ENCODE measurements around the gene GPER1. TPM values are rescaled to one million over a fixed set of nuclear protein-coding genes. Genes with fewer than 3 reads are reported as not detected.

Gene GPER1
- total RNA-seq, 1 experiment from 2014 or later: 2.3 TPM

- no peak for DNase-seq (ENCODE audit: extremely low read depth, low read depth)
These were observed 34.0 kb upstream of the GPER1 start for GRCh38 chr7:1053816-1054370.

DNA sequence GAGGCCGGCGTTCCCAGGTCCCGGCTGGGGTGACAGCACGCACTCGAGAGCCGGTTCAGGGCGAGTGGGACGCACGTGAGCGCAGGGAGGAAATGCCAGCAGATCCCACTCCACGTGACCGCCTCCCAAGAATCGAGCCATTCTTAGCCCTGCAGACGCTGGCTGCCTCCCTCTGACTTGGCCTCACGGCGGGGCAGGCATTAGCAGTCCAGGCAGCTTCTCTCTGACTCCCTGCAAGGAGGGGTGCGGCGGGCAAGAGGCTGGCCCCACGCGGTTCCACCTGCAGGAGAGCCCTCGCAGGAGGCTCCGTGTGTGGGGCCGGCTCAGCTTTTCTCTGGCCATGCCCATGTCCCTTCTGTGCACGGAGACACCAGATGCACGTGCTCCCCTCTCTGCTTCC lies 33.5 kb upstream of the GPER1 start:
- DNase-seq (ENCODE audit: extremely low read depth, low read depth): no peak

GRCh38 chr7:1054861-1055450 lies 33.0 kb upstream of the GPER1 start:
- no peak for DNase-seq (ENCODE audit: extremely low read depth, low read depth)

DNA sequence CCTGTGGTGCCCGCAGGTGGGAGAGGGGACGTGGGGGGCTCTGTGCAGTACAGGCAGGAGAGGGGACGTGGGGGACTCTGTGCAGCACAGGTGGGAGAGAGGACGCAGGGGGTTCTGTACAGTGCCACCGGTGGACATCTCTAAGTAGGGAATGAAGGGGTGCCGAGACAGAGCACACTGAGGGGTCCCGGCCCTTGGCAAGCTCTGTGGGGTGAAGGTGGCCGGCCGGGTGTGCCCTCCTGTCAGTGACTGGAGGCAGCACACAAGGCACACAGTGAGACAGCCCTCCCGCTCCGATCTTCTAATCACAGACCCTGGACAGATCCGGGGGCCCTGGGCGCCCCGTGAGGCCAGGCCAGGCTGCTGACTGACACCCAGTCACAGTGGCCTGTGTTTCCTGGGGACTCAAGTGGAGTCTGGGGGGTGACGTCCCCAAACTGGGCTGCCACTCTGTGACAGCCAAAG lies 32.4 kb upstream of the GPER1 start:
- no peak for DNase-seq (ENCODE audit: extremely low read depth, low read depth)

- DNase-seq (ENCODE audit: extremely low read depth, low read depth): no peak
These were observed 31.7 kb upstream of the GPER1 start for GRCh38 chr7:1055956-1056784.

DNA sequence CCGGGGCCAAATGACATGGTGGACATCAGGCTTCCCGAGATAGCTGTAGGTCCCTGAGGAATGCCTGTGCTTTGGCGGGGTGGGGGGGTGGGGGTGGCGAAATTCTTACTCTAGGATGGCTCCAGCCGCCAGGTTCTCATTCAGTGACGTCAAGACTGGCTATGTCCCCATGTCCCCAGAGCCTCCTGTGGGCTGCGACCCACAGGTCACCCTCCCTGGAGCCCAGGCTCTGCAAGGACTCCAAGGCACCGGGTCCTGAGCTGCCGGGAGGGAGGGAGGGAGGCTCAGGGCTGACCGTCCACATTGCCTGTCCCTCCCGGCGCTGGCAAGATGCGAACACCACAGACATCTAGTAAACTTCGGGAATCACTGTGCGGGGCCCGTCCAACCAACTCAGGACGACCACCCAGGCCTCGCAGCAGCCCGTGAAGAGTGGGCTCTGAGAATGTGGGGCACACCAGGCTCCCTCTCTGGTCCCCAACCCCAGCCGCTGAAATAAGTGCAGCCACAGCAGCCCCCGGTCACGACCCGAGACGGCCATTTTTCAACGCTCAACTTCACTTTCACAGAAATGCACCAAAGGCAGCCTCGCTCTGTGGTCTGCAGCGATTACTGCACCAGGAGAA lies 31.0 kb upstream of the GPER1 start:
- no peak for DNase-seq (ENCODE audit: extremely low read depth, low read depth)

GRCh38 chr7:1057416-1058291 lies 30.3 kb upstream of the GPER1 start:
- no peak for DNase-seq (ENCODE audit: extremely low read depth, low read depth)

GRCh38 chr7:1058311-1058710 lies 29.6 kb upstream of the GPER1 start:
- DNase-seq (ENCODE audit: extremely low read depth, low read depth): no peak

DNA sequence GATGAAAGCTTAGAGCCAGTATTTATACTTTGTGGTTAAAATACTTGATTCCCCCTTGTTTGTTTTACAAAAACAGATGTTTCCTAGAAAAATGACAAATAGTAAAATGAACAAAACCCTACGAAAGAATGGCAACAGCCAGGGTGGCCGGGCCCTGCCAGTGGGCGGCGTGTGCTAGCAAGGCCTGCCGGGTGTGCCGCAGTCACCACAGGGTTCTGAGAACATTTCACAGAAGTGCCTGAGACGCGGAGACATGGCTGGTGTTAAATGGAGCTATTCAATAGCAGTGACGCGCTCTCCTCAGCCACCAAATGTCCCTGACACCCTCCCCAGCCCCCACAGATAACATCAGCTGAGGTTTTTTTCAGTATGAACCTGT lies 29.1 kb upstream of the GPER1 start:
- no peak for DNase-seq (ENCODE audit: extremely low read depth, low read depth)

- DNase-seq (ENCODE audit: extremely low read depth, low read depth): peak; percentile 46
These were observed 28.5 kb upstream of the GPER1 start for GRCh38 chr7:1059200-1060091.

GRCh38 chr7:1060315-1061072 lies 27.4 kb upstream of the GPER1 start:
- DNase-seq (ENCODE audit: extremely low read depth, low read depth): no peak

DNA sequence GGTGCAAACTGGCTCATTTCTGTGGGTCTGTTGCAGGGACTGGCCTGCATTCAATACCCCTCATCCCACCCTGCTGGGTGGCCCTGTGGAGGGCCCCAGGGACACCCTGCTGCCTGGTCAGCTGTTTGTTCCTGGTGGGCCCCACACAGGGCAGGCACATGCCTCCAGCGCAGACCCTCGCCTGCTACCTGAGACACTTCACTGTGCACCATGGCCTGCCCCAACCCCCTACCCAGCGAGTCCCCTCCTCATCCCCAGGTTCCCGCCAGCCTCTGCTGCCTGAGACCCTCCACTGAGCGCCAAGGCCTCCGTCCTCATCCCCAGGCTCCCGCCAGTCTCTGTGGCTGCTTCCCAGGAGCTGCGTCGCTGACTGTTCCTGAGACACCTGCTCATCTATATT lies 26.7 kb upstream of the GPER1 start:
- DNase-seq (ENCODE audit: extremely low read depth, low read depth): no peak

GRCh38 chr7:1062296-1063294 lies 25.3 kb upstream of the GPER1 start:
- DNase-seq (ENCODE audit: extremely low read depth, low read depth): no peak

DNA sequence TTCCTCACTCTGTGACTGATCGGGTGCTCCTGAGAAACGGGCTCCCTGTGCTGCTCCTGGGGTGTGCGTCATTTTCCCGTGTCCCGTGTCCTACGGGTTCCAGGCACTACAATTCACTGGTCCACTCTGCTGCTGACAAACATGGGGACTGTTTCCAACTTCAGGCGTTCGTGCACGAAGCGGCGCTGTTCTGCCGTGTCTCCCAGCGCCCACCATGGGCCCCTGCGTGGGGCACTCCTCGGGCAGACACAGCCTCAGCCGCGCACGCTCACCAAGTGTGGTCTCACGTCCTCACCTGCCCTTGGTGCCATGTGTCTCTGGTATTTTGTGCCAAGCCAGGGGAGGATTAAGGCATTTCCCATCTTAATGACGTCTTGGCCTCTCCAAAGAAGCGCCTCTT lies 24.6 kb upstream of the GPER1 start:
- no peak for DNase-seq (ENCODE audit: extremely low read depth, low read depth)

GRCh38 chr7:1064581-1064980 lies 23.3 kb upstream of the GPER1 start:
- DNase-seq (ENCODE audit: extremely low read depth, low read depth): no peak

- DNase-seq (ENCODE audit: extremely low read depth, low read depth): no peak
These were observed 22.7 kb upstream of the GPER1 start for GRCh38 chr7:1065263-1065584.

DNA sequence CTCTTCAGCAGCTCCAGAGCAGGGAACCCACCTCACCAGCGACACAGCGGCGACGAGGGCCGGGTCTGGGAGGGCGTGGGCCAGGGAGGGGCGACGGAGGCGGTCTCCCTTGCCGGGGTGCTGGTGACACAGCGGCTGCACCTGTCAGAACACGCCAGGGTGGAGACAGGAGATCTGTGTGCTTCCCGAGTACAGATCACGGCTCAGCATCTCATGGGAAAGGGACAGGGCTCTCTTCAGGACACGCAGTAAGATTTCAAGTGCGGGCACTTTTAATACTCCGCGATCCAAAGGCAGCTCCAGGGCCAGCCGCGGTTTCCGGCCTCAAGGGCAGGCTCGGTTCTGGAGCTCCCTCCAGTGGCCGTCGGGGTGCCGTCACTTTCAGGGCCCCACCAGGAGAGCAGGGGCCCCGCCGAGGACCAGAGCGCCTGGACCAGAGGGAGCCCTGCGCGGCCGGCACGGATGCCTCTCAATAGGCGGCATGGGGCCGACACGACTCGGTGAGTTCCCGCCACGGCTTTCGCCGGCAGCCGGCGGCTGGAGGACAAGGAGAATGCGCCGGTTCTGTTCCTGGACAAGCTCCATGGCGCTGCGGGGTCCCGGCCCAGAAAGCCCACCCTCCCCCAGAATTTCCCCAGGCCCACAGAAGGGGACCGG lies 22.2 kb upstream of the GPER1 start:
- DNase-seq (ENCODE audit: extremely low read depth, low read depth): peak; percentile 72
